ENCODE results near the gene FANK1.

DNA sequence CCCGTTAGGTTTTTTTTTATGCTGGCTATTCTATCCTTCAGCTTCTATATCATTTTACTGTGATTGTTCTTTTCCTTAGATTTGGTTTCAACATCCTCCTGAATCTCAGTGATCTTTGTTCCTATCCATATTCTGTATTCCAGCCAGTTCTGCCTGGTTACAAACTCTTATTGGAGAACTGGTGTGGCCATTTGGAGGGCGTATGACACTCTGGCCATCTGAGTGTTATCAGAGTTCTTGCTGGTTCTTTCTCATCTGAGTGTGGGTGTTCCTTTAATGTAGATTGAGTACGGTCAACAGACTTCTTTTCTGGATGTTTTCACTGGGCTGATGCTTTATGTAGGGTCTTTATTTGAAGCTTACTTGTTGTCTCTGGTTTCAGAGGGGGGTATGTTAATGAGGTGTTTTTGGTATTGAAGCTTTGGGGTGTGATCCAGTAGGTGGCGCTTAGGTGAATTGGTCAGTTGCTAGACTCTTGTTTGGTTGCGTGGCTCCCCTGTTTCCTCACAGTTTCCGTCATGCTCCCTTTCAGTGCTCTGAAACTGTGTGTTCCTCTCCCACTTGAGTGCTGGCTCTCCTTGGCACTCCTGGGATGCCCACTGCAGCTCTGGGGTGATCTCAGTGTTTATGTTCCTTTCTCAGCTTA, 80.7 kb downstream of the FANK1 start:
- no peak for TF ChIP-seq POLR2A (IDR thresholded peaks at IDR 0.05)
- TF ChIP-seq, protein P1, sequence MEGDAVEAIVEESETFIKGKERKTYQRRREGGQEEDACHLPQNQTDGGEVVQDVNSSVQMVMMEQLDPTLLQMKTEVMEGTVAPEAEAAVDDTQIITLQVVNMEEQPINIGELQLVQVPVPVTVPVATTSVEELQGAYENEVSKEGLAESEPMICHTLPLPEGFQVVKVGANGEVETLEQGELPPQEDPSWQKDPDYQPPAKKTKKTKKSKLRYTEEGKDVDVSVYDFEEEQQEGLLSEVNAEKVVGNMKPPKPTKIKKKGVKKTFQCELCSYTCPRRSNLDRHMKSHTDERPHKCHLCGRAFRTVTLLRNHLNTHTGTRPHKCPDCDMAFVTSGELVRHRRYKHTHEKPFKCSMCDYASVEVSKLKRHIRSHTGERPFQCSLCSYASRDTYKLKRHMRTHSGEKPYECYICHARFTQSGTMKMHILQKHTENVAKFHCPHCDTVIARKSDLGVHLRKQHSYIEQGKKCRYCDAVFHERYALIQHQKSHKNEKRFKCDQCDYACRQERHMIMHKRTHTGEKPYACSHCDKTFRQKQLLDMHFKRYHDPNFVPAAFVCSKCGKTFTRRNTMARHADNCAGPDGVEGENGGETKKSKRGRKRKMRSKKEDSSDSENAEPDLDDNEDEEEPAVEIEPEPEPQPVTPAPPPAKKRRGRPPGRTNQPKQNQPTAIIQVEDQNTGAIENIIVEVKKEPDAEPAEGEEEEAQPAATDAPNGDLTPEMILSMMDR (IDR thresholded peaks at IDR 0.05) = no peak
